Activated T-helper 17 cell treated with anti-CD3 and anti-CD28 coated beads, Interleukin-2, amount 50 U/mL, for 72 hours (primary cell): ENCODE measurements around the gene C9. TPM values are rescaled to one million over a fixed set of nuclear protein-coding genes. Genes with fewer than 3 reads are reported as not detected.
A peak's percentile ranks its signal among the peaks of the same experiment; 100 is the strongest.
"Not testable (repeated sequence)": the region's sequence is repeated elsewhere in the genome, so short reads cannot be mapped to it uniquely, and the experiment has no call there.

ENCODE experiments used
- ATAC-seq: fragments of 150-1000 bp; cut with Tn5 transposase; replicated peaks from 2 replicates; pipeline ENCODE4 v1.10.0; 2021; ENCODE audit warnings: mild to moderate bottlenecking, moderate library complexity
- H3K27ac Mint-ChIP-seq: one replicate; pipeline ENCODE4 v1.8.0; 2022; ENCODE audit warnings: mixed read lengths
- H3K27me3 Mint-ChIP-seq: one replicate; pipeline ENCODE4 v1.8.0; 2022; ENCODE audit warnings: mixed read lengths
- H3K36me3 Mint-ChIP-seq: one replicate; pipeline ENCODE4 v1.8.0; 2022; ENCODE audit warnings: low read depth, mild to moderate bottlenecking, mixed read lengths
- H3K4me1 Mint-ChIP-seq: one replicate; pipeline ENCODE4 v1.8.0; 2022; ENCODE audit warnings: mixed read lengths
- H3K4me3 Mint-ChIP-seq: one replicate; pipeline ENCODE4 v1.8.0; 2022; ENCODE audit warnings: mild to moderate bottlenecking, mixed read lengths
- H3K9me3 Mint-ChIP-seq: one replicate; pipeline ENCODE4 v1.8.0; 2022; ENCODE audit warnings: mixed read lengths
- total RNA-seq, 2 donors: library from RNA; stranded (reverse); gene quantifications; one replicate each; pipeline ENCODE4 v1.2.3, GENCODE V29; 2022

The C9 gene
- total RNA-seq, 2 donors from 2014 or later, result not detected

DNA sequence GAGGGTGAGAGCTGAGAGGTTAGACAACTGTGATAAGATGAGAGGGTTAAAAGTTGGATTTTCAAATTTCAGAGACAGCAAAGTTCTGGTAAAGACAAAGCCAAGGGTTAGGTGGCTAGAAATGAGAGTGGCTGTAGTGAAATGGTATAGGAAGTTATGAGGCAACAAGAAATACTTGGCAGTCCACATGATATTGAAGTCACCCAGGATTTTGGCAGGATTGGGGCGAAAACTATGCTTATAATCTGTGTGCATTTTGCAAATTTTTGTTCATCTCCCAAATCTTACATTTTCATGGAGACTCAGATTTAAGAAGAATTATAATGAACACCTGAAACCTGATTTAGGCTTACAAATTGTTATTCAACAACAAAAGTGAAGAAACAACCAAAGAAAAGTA lies 35.6 kb downstream of the C9 start:
- Mint-ChIP-seq H3K27ac (no peak overlapping the region), H3K4me3 (no peak overlapping the region), H3K9me3 (no peaks in the 10 kb centered on the region), H3K36me3 (no peaks in the 10 kb centered on the region), H3K27me3 (no peaks in the 10 kb centered on the region), H3K4me1 (no peaks in the 10 kb centered on the region)
- no peak for ATAC-seq

DNA sequence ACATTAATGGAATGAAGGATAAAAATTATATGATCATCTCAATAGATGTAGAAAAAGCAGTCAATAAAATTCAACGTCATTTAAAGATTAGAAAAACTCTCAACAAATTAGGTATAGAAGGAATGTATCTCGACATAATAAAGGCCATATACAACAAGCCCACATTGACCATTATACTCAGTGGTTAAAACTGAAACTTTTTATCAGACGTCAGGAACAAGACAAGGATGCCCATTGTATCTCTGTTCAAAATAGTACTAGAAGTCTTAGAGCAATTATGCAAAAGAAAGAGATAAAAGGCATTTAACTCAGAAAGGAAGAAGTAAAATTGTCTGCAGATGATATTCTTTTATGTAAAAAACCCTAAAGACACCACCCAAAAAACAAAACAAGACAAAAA lies 40.8 kb downstream of the C9 start:
- H3K9me3 Mint-ChIP-seq, result no peaks in the 10 kb centered on the region
- H3K27me3 Mint-ChIP-seq, result peaks cover 11% of the 10 kb centered on the region
- H3K4me1 Mint-ChIP-seq, result no peaks in the 10 kb centered on the region
- no peaks in the 10 kb centered on the region for H3K36me3 Mint-ChIP-seq
- ATAC-seq, result no peak
- no peak overlapping the region for H3K4me3 Mint-ChIP-seq
- H3K27ac Mint-ChIP-seq, result no peak overlapping the region

DNA sequence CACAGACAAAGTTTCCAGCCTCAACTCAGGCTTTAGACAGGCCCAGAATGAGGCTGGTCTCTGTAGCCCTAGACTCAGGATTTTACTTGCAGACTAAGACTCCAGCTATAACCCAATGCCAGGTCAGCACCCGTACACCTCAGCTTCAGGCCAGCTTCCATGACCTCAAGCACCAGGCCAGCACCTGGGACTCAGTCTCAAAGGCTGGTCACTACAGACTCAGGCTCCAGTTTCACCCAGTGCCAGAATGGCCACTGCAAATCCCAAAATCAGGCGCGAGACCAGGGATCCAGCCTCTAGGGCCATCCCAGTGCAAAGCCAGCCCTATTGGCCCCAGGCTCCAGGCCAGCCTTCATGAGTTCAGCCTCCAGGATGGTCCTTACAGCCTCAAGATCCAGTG lies 44.9 kb downstream of the C9 start:
- Mint-ChIP-seq H3K27me3 (peaks cover 16% of the 10 kb centered on the region), H3K9me3 (no peaks in the 10 kb centered on the region), H3K4me3 (no peak overlapping the region), H3K27ac (no peak overlapping the region), H3K36me3 (no peaks in the 10 kb centered on the region), H3K4me1 (no peaks in the 10 kb centered on the region)
- ATAC-seq, result no peak

DNA sequence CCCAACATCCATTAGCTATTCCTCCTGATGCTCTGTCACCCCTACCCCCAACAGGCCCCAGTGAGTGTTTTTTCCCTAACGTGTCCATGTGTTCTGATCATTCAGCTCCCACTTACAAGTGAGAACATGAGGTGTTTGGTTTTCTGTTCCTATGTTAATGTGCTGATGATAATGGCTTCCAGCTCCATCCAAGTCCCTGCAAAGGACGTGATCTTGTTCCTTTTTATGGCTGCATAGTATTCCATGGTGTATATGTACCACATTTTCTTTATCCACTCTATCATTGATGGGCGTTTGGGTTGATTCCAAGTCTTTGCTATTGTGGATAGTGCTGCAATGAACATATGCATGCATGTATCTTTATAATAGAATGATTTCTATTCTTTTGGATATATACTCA lies 47.8 kb downstream of the C9 start:
- H3K4me1 Mint-ChIP-seq, H3K27ac Mint-ChIP-seq, H3K4me3 Mint-ChIP-seq, H3K36me3 Mint-ChIP-seq, H3K9me3 Mint-ChIP-seq, ATAC-seq: not testable (repeated sequence)
- peaks cover 16% of the 10 kb centered on the region for H3K27me3 Mint-ChIP-seq

DNA sequence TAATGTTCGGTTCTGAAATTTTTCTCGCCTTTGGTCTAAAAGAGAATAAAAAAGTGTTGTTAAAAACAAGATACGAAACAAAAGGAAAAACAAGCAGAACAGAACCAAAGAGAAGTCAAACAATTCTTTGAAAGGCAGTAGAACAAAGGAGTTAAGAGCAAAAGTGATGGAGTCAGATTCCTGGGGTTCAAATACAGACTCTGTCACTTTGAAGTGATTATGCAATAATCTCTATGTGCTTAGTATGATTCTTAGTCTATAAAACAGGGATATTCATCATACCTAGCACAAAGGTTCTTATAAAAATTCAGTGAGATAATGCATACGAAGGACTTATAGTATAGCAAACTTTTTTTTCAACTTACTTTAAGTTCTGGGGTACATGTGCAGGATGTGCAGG lies 48.3 kb downstream of the C9 start:
- Mint-ChIP-seq H3K27me3 (peaks cover 16% of the 10 kb centered on the region), H3K27ac (no peak overlapping the region), H3K4me1 (no peaks in the 10 kb centered on the region), H3K9me3 (no peaks in the 10 kb centered on the region), H3K36me3 (no peaks in the 10 kb centered on the region), H3K4me3 (no peak overlapping the region)
- ATAC-seq, result no peak

DNA sequence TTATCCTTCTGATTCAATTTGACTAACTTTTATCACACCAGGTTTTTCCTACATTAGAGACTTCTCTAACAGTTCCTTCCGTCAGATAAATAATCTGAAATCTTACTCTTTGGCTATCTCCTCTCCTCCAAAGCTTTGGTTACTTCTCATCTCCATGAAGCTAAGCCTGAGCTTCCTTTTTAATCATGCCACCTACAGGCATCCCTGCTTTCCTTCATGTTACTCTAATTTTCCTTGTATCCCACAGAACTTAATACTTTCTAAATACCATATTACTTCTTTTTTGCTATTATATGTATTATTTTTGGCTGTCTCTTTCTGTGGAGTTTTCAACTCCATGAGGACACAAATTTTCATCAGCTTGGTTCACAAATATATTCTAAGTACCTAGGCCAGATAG lies 49.7 kb downstream of the C9 start:
- Mint-ChIP-seq H3K9me3 (no peaks in the 10 kb centered on the region), H3K4me1 (no peaks in the 10 kb centered on the region), H3K27ac (no peak overlapping the region), H3K36me3 (no peaks in the 10 kb centered on the region), H3K27me3 (peaks cover 11% of the 10 kb centered on the region), H3K4me3 (no peak overlapping the region)
- no peak for ATAC-seq

DNA sequence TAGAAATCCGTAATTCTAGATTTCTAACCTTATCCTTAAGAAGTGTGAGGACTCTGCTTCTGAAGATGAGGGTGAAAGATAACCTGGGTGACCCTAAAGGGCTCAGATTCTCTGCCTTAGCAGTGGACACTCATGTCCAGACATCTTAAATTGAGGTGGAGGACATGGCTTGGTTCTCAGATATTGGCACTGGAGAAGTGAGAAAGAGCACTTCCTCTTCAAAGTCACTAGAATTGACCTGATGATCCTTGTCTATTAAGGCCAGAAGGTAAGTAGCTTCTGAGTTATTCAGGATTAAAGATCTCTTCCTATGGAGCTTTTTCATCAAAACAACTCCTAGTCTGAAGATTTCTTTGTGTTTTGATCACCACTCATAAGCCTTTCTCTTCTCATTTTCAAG lies 54.8 kb downstream of the C9 start:
- H3K36me3 Mint-ChIP-seq, result no peaks in the 10 kb centered on the region
- H3K4me1 Mint-ChIP-seq, result no peaks in the 10 kb centered on the region
- H3K4me3 Mint-ChIP-seq, result no peak overlapping the region
- no peak overlapping the region for H3K27ac Mint-ChIP-seq
- no peaks in the 10 kb centered on the region for H3K9me3 Mint-ChIP-seq
- H3K27me3 Mint-ChIP-seq, result peaks cover 3% of the 10 kb centered on the region
- no peak for ATAC-seq

DNA sequence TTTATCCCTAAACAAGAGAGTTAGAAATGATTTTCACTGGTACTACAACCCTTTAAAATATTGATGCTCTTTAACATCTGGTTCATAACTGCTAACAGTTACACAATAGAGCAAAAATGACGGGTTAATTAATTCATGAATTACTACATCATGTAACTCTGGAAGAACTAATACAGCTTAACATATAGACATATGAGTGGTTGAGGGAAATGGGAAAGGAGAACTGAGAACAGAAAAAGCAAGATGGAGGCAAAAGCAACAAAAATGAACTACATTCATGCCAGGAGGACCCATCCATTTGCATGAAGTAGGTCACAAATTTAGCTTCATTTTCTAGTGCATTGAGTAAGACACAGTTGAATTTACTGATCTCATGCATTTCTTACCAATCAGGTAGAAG lies 61.8 kb downstream of the C9 start:
- Mint-ChIP-seq H3K27ac (no peak overlapping the region), H3K36me3 (no peaks in the 10 kb centered on the region), H3K4me1 (no peaks in the 10 kb centered on the region), H3K9me3 (no peaks in the 10 kb centered on the region), H3K4me3 (no peak overlapping the region), H3K27me3 (no peaks in the 10 kb centered on the region)
- no peak for ATAC-seq

DNA sequence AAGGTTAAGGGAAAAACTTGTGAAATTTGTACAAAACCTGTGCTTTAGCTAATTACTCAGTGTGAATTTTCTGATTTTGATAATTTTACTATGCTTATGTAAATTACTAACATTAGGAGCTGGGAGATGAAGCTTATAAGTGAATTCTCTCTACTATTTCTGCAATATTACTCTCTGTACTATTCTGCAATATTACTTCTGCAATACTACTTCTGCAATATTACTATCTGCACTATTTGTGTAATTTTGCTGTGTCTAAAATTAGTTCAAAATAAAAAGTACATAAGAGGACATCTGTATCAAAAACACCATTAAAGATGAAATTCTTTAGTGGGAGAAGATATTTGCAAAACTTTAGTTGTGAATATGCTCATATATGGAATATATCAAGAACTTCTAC lies 62.9 kb downstream of the C9 start:
- no peak overlapping the region for H3K4me3 Mint-ChIP-seq
- no peaks in the 10 kb centered on the region for H3K36me3 Mint-ChIP-seq
- no peaks in the 10 kb centered on the region for H3K4me1 Mint-ChIP-seq
- H3K27me3 Mint-ChIP-seq, result no peaks in the 10 kb centered on the region
- no peak for ATAC-seq
- H3K9me3 Mint-ChIP-seq, result no peaks in the 10 kb centered on the region
- H3K27ac Mint-ChIP-seq, result no peak overlapping the region

DNA sequence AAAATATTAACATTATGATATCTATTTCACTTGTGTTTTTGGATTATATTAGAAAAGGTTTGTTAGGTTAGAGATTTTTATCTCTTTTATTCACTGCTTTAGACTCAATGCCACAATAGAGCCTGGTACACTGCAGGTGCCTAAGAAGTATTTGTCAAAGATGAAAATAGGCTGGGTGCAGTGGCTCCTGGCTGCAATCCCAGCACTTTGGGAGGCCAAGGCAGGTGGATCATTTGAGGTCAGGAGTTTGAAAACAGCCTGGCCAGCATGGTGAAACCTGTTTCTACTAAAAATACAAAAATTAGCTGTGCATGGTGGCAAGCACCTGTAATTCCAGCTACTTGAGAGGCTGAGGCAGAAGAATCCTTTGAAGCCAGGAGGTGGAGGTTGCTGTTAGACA lies 64.3 kb downstream of the C9 start:
- H3K9me3 Mint-ChIP-seq, result no peaks in the 10 kb centered on the region
- H3K4me3 Mint-ChIP-seq, result no peak overlapping the region
- ATAC-seq, result no peak
- H3K4me1 Mint-ChIP-seq, result no peaks in the 10 kb centered on the region
- H3K27me3 Mint-ChIP-seq, result no peaks in the 10 kb centered on the region
- H3K36me3 Mint-ChIP-seq, result no peaks in the 10 kb centered on the region
- H3K27ac Mint-ChIP-seq, result no peak overlapping the region

DNA sequence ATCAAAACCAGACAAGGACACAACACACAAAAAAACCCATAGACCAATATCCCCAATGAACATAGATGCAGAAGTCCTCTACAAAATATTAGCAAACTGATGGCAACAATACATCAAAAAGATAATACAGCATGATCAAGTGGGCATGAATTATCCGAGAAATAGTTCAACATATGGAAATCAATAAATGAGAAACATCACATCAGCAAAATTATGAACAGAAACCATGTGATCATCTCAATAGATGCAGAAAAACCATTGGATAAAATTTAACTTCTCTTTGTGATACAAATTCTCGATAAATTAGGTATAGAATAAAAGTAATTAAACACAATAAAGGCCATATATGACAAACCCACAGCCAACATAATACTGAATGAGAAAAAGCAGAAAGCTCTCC lies 69.6 kb downstream of the C9 start:
- Mint-ChIP-seq H3K27ac (no peak overlapping the region), H3K9me3 (no peaks in the 10 kb centered on the region)
- ATAC-seq, result no peak

DNA sequence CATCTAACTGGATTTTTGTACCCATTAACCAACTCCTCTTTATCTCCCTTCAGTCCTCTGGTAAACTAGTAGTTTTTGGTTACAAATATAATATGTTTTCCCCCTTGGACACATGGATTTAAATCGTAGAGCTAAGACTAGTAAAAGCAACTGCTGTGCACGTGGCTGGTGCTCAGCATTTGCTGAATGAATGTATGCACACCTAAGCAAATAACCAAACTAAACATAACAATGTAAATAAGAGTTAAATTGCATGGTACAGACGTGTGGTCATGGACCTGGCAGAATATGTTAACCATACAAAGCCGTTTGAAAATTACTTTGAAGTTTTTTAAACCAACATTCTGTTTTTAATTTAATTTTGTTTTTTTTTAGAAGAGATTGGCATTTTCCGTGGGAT lies 79.7 kb downstream of the C9 start:
- Mint-ChIP-seq H3K27ac (peak overlapping the region; percentile 28), H3K4me3 (no peak overlapping the region), H3K27me3 (peaks cover 15% of the 10 kb centered on the region), H3K36me3 (no peaks in the 10 kb centered on the region), H3K4me1 (peaks cover 9% of the 10 kb centered on the region), H3K9me3 (peaks cover 5% of the 10 kb centered on the region)
- ATAC-seq, result no peak

More for the DNA sequence above, 69.6 kb downstream of the C9 start:
- no peaks in the 10 kb centered on the region for H3K36me3 Mint-ChIP-seq
- H3K27me3 Mint-ChIP-seq, result no peaks in the 10 kb centered on the region
- no peak overlapping the region for H3K4me3 Mint-ChIP-seq
- no peaks in the 10 kb centered on the region for H3K4me1 Mint-ChIP-seq

DNA sequence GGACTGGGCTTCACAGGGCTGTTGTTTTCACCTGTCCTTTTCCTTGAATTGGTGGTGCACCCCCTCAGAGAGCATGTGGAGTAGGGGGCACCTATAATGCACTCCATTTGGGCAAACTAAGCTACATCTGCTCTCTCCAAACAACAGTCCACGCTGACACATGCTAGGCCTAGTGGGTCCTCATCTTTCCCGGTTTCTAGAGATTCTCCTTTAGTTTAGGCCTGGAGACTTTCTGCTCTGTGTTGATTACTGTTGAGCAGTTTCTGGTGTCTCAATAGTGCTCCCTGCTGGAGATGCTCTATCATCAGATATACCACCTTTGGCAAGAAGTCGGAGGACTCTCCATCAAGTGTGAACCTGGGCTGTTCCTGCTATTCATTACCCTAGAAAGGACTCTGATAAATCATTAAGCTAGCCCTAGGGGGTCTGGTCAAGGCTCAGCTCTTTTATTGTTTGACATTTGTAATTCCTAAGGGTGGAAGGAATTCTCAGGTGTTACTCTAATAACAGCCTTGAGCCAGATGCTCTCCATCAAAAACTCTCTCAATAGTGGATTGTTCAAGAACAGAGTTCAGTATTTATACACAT lies 81.0 kb downstream of the C9 start:
- ATAC-seq, result peak; percentile 98
- Mint-ChIP-seq H3K36me3 (no peaks in the 10 kb centered on the region), H3K9me3 (peaks cover 5% of the 10 kb centered on the region), H3K27me3 (peaks cover 15% of the 10 kb centered on the region), H3K4me3 (peak overlapping the region; percentile 47), H3K4me1 (peaks cover 14% of the 10 kb centered on the region), H3K27ac (peak overlapping the region; percentile 47)

DNA sequence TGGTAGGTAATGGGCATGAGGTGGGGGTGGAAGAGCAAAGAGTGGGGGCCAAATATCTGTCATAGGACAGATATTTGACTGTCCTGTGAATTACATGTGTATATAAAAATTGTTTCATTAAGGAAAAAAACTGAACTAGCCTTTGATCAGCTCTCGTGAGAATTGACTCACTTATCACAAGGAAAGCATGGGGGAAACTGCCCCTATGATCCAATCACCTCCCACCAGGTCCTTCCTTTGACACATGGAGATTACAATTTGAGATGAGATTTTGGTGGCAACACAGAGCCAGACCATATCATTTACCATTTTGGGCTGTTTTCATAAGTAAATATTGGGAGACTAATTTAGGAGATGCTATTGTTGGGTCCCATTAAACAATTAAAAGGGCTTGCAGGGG lies 81.7 kb downstream of the C9 start:
- H3K9me3 Mint-ChIP-seq, result peaks cover 5% of the 10 kb centered on the region
- peaks cover 15% of the 10 kb centered on the region for H3K27me3 Mint-ChIP-seq
- H3K4me1 Mint-ChIP-seq, result peaks cover 14% of the 10 kb centered on the region
- peak overlapping the region; percentile 83 for H3K27ac Mint-ChIP-seq
- H3K36me3 Mint-ChIP-seq, result no peaks in the 10 kb centered on the region
- ATAC-seq, result no peak
- peak overlapping the region; percentile 47 for H3K4me3 Mint-ChIP-seq

DNA sequence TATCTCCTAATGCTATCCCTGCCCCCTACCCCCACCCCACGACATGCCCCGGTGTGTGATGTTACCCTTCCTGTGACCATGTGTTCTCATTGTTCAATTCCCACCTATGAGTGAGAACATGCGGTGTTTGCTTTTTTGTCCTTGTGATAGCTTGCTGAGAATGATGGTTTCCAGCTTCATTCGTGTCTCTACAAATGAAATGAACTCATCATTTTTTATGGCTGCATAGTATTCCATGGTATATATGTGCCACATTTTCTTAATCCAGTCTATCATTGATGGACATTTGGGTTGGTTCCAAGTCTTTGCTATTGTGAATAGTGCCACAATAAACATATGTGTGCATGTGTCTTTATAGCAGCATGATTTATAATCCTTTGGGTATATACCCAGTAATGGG lies 88.4 kb downstream of the C9 start:
- H3K4me1 Mint-ChIP-seq, result peaks cover 22% of the 10 kb centered on the region
- not testable (repeated sequence) for H3K27me3 Mint-ChIP-seq

More for the DNA sequence above, 88.4 kb downstream of the C9 start:
- H3K9me3 Mint-ChIP-seq, H3K36me3 Mint-ChIP-seq, ATAC-seq: not testable (repeated sequence)
- Mint-ChIP-seq H3K4me3 (peak overlapping the region; percentile 88), H3K27ac (peak overlapping the region; percentile 94)
